ENCODE results near the gene PLEKHA5. TPM values are rescaled to one million over a fixed set of nuclear protein-coding genes. Genes with fewer than 3 reads are reported as not detected.
A peak's percentile ranks its signal among the peaks of the same experiment; 100 is the strongest.

The PLEKHA5 gene, protein sequence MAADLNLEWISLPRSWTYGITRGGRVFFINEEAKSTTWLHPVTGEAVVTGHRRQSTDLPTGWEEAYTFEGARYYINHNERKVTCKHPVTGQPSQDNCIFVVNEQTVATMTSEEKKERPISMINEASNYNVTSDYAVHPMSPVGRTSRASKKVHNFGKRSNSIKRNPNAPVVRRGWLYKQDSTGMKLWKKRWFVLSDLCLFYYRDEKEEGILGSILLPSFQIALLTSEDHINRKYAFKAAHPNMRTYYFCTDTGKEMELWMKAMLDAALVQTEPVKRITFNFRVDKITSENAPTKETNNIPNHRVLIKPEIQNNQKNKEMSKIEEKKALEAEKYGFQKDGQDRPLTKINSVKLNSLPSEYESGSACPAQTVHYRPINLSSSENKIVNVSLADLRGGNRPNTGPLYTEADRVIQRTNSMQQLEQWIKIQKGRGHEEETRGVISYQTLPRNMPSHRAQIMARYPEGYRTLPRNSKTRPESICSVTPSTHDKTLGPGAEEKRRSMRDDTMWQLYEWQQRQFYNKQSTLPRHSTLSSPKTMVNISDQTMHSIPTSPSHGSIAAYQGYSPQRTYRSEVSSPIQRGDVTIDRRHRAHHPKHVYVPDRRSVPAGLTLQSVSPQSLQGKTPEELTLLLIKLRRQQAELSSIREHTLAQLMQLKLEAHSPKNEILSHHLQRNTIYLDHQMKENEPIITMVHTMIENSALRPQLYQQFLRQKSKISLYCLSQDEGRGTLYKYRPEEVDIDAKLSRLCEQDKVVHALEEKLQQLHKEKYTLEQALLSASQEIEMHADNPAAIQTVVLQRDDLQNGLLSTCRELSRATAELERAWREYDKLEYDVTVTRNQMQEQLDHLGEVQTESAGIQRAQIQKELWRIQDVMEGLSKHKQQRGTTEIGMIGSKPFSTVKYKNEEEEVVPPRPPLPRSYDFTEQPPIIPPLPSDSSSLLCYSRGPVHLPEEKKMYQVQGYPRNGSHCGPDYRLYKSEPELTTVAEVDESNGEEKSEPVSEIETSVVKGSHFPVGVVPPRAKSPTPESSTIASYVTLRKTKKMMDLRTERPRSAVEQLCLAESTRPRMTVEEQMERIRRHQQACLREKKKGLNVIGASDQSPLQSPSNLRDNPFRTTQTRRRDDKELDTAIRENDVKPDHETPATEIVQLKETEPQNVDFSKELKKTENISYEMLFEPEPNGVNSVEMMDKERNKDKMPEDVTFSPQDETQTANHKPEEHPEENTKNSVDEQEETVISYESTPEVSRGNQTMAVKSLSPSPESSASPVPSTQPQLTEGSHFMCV
- total RNA-seq (2021; ENCODE audit: unreplicated experiment) (6.3 TPM), Bru-seq, nascent RNA (percentile 54 among the genes with signal in this experiment), BruChase-seq, experiment 1, labeled RNA remaining after a 2-hour chase (percentile 50 among the genes with signal in this experiment), BruChase-seq, experiment 2, labeled RNA remaining after a 6-hour chase (percentile 48 among the genes with signal in this experiment)
- 2.9 TPM for polyA plus RNA-seq (2012; ENCODE audit: insufficient read length)
- long read RNA-seq, full-length matches to known transcripts, result 5 of 14 reads
- long read RNA-seq, partial matches to known transcripts, result 4 of 14 reads
- long read RNA-seq, other reads (novel, unspliced or antisense), result 5 of 14 reads

- ChIA-PET POLR2A (no interaction called here), CTCF (interaction anchor here (0.7 kb wide), 1 partner anchor 586 kb away, joined by 5 read pairs; no protein-coding TSS in a partner anchor)
- intact Hi-C loops (cut with micrococcal nuclease; ENCODE audit: unreplicated experiment) (no loop called here), in situ Hi-C loops (cut with HindIII; ENCODE audit: low pct_unique_long_range_greater_than_20kb, low sequenced_read_pairs) (no loop called here)
- peaks cover 6% of the 10 kb centered on the region; the same call in 1 of the 2 replicates for H3K4me1 ChIP-seq (ENCODE audit: control insufficient read depth, insufficient read depth, low read length)
- H3K27ac ChIP-seq (ENCODE audit: low read length), result peak within 1 kb of the TSS; percentile 39
- H3K27me3 ChIP-seq (ENCODE audit: control insufficient read depth, insufficient read depth, low read length), result no peaks in the 10 kb centered on the region
- TF ChIP-seq, protein P1, sequence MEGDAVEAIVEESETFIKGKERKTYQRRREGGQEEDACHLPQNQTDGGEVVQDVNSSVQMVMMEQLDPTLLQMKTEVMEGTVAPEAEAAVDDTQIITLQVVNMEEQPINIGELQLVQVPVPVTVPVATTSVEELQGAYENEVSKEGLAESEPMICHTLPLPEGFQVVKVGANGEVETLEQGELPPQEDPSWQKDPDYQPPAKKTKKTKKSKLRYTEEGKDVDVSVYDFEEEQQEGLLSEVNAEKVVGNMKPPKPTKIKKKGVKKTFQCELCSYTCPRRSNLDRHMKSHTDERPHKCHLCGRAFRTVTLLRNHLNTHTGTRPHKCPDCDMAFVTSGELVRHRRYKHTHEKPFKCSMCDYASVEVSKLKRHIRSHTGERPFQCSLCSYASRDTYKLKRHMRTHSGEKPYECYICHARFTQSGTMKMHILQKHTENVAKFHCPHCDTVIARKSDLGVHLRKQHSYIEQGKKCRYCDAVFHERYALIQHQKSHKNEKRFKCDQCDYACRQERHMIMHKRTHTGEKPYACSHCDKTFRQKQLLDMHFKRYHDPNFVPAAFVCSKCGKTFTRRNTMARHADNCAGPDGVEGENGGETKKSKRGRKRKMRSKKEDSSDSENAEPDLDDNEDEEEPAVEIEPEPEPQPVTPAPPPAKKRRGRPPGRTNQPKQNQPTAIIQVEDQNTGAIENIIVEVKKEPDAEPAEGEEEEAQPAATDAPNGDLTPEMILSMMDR (IDR thresholded peaks at IDR 0.05), result peak; percentile 40; the same call in 1 of the 2 replicates
- TF ChIP-seq SIN3A (IDR thresholded peaks at IDR 0.05; ENCODE audit: borderline replicate concordance, insufficient read depth, low read depth, low read length), result no peak
- ATAC-seq (peak; percentile 86), DNase-seq (ENCODE audit: low read depth, low spot score) (no peak)
- no peaks in the 10 kb centered on the region for H3K9me3 ChIP-seq (ENCODE audit: control insufficient read depth, insufficient read depth, low read depth, low read length)
- peaks cover 2% of the 10 kb centered on the region; the same call in 1 of the 2 replicates for H3K36me3 ChIP-seq (ENCODE audit: control insufficient read depth, insufficient read depth, low read length)
- BruUV-seq (replicated peaks), result no TSS peak
- H3K4me3 ChIP-seq (ENCODE audit: low read depth in 2 of 2, low read length in 2 of 2), result peak within 1 kb of the TSS; percentile 74 to 78
These were observed at the start of gene PLEKHA5 for GRCh38 chr12:19129486-19130223. TSS of gene PLEKHA5 (plus strand) at chr12:19129733. CDS start at chr12:19129800, 67 bp downstream.

- TF ChIP-seq SIN3A (IDR thresholded peaks at IDR 0.05; ENCODE audit: borderline replicate concordance, insufficient read depth, low read depth, low read length), result no peak
- no peak for TF ChIP-seq TCF7L2 (IDR thresholded peaks at IDR 0.05; ENCODE audit: low read depth, low read length)
- TF ChIP-seq, protein P1 (IDR thresholded peaks at IDR 0.05), result no peak
- TF ChIP-seq POLR2AphosphoS5 (IDR thresholded peaks at IDR 0.05; ENCODE audit: low read depth, low read length), result no peak
- no peaks in the 10 kb centered on the region for H3K9me3 ChIP-seq (ENCODE audit: control insufficient read depth, insufficient read depth, low read depth, low read length)
- ChIA-PET CTCF (no interaction called here), POLR2A (no interaction called here)
- no peaks in the 10 kb centered on the region for H3K4me1 ChIP-seq (ENCODE audit: control insufficient read depth, insufficient read depth, low read length)
- no peak overlapping the region for H3K4me3 ChIP-seq (ENCODE audit: low read depth in 2 of 2, low read length in 2 of 2)
- intact Hi-C loops (cut with micrococcal nuclease; ENCODE audit: unreplicated experiment) (no loop called here), in situ Hi-C loops (cut with HindIII; ENCODE audit: low pct_unique_long_range_greater_than_20kb, low sequenced_read_pairs) (no loop called here)
- DNase-seq (ENCODE audit: low read depth, low spot score) (no peak), ATAC-seq (no peak)
- no peaks in the 10 kb centered on the region for H3K36me3 ChIP-seq (ENCODE audit: control insufficient read depth, insufficient read depth, low read length)
- BruUV-seq (replicated peaks), result no TSS peak
- H3K27ac ChIP-seq (ENCODE audit: low read length), result no peak overlapping the region
- H3K27me3 ChIP-seq (ENCODE audit: control insufficient read depth, insufficient read depth, low read length), result no peaks in the 10 kb centered on the region
These were observed 48.6 kb upstream of the PLEKHA5 start for GRCh38 chr12:19080918-19081317.
